ENCODE measurements around the gene RPP25L.

The RPP25L gene

DNA sequence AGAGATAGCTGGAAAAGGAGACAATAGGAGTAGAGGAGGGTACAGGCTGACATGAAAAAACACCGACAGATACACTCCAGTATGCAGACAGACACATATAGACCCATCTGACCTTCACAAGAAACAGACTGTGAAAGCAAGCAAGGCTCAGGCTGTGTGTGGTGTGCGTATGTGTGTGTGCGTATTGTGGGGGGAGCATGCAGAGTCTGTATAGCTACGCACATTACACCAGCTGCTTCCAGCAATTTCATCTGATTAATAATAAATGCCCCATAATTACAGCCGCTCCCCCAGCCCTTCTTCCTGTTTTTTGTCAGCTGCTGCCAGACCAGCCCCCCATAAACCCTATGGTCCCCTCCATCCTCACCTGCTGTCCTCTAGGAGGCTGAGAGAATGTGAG is 29.1 kb downstream of the RPP25L start:
- no peak for DNase-seq

GRCh38 chr9:34581318-34581717 is 30.6 kb downstream of the RPP25L start:
- DNase-seq = no peak

DNA sequence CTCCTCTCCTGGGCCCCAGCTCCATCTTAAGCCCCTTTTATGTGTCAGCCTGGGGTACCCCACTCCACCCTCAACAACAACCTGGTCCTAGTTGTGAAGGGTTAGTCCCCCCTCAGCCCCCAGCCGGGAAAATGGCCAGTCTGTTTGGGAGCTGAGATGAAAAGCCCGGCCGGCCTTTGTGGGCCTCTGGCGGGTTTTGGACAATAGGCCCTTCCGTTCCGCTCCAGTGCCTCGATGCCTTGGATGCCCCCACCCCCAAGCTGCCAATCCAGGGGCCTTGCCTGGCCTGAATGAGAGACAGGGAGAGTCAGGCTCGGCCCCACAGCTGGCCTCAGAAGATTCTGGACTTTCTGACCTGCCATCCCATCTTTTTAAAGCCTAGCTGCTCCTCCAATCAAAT is 31.5 kb downstream of the RPP25L start:
- DNase-seq = no peak

GRCh38 chr9:34579808-34580163 is 32.1 kb downstream of the RPP25L start:
- DNase-seq = no peak

GRCh38 chr9:34579104-34579807 is 32.6 kb downstream of the RPP25L start:
- no peak for DNase-seq

DNA sequence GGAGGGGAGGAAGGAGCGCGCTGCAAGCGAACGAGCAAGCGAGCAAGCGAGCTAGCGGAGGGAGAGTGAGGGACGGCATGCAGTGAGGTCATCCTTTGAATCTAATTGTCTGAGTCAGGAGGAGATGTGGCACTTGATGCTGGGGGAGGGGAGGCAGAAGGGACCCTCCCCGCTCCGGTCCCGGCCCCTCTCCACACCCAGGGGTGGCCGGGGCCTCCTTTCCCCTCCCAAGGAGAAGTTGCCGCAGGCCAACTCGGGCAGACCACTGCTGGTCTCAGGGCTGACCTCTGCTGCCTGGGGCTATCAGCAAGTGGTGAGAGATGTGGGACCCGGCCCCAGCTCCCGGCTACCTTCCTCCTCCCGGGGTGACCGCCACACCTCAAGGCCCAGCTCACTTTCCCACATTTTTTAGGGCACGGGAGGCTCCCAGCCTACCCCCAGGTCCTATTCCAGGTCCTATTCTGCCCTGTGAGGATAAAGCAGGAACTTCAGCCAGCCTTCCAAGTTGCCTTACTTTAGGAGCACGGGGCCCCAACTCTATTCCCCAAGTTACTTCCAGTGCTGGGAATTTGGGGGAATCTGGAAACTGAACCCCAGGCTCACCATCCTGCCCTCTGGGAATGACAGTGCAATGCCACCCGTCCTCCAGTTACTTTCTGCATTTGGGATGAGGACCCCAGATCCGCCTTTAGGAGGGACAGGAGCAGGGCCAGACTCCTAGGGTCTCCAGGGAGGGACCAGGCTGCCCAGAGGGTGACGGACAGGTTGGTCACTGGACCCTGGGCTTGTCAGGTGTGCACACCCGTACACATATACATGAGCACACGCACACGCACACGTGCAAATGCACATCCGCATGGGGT is 33.4 kb downstream of the RPP25L start:
- no peak for DNase-seq

DNA sequence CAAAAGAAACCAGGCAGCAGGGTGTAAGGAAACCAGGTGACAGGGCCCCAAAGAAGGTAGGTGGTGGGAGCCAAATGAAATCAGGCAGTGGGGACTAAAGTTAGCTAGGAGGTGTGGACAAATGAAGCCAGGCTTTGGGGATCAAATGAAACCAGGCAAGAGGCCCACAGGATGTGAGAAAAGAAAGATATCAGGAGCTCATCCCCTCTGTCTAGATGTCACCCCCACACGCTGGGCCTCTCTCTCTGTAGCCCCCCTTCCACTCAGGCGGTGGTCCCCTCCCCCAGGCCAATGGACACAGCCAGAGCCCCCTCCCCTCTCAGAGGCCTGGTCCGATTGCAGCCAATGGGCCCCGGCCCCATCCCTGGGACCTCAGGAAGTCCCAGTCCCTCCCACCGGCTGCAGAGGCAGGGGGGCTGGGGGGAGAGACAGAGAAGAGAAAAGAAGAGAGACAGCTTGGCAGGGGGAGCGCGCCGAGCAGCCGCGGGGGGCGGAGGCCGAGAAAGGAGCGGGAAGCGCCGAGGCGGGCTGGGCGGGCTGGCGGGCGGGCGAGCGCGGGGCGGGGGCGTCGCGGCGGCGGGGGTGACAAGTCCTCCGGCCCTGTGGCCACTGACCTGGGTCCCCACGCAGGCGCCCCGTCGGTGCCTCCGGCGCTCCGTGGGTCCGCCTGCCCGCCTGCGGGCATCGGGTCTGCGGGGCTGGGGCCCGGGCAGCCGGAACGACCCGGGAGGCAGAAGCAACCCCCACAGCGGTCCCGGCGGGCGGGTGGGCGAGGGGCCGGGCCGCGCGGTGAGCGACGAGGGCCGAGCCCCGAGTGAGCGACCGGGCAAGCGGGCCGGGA is 34.3 kb downstream of the RPP25L start:
- DNase-seq = no peak

DNA sequence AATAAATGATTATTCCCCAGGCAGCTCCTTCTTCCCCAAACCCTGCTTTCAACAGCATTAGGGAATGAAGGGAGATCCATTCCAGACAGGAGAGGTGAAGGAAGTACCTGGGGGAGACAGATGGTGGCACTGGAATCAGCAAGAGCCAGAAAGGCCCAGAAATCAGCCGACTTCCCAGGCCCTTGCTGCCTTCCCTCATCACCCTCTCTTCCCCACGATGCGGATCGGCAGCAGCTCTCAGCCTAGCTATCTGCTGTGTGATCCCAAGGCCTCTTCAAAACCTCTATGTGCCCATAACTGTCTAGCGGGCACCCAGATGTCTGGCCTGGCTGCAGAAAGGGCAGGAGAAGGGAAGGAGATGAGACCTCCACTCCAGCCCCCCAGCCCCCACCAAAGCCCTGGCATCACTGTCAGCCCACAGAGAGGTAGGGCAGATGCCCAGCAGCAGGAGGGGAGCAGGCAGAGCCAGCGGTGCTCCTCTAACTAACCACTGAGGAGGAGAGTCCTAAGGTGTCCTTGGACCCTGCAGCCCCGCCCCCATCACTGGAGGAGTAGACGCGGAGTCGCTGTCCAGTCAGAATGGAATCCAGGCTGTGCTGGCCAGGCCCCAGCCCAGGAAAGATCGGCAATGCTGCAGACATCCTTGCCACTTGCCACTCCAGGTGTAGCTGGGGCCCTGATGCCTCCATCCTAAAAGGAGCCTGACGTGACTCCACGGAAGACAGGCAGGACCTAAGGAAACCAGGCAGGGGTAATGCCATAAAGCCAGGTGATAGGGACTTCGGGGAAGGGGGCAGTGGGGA is 35.1 kb downstream of the RPP25L start:
- DNase-seq = no peak

GRCh38 chr9:34575862-34576596 is 35.9 kb downstream of the RPP25L start:
- DNase-seq = no peak

DNA sequence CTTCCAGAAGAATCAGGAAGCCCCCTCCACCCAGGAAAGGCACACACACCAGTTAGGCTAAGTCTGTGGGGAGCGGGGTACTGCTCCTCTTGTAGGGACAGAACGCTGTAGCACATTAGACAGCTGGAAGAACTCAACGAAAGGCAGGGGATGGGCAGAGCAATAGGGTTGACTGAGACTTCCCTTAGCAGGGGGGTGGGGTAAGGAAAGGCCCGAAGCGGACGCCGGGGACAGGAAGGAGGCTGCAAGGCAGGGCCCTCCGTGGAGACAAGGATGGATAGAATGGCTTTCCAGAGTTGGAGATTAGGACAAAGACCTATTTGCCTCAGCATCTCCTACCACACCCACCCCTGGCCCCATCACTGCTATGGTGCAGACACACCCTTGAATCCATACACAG is 36.7 kb downstream of the RPP25L start:
- no peak for DNase-seq

- DNase-seq = no peak
These were observed 37.3 kb downstream of the RPP25L start for GRCh38 chr9:34574571-34574970.

DNA sequence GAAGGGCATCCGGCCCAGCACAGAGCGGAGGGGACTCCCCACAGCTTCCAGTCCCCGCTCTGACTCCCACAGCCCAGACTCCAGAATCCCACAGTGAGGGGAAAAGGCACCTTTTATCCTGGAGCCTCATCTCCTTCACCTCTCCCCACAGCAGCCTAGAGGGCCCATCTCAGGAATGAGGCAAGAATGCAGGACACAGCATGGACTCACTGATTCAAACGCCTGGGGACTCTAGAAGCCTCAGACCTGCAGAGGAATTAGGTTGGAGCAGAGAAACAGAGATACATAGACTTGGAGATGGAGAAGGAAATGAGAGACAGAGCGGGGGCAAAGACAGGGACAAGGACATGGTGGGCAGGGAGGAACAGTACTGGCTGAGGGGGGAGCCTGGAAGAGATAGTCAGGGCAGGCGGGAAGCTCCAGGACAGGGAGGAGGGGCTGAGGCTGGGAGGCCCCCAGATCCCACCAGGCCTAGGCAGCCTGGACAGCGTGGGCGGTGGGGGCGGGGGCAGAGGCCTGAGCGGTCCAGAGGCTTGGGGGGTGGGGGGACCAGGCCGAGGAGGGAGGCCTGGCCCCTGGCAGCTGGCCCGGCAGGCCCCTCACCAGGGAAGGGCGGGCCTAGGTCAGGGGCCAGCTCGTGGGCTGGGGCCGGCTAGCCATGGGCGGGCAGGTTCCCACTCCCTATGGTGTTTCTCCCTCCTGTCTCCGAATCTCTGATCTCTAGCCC is 38.1 kb downstream of the RPP25L start:
- no peak for DNase-seq

GRCh38 chr9:34572628-34573027 is 39.3 kb downstream of the RPP25L start:
- DNase-seq = no peak

- no peak for DNase-seq
These were observed 39.8 kb downstream of the RPP25L start for GRCh38 chr9:34572092-34572491.

DNA sequence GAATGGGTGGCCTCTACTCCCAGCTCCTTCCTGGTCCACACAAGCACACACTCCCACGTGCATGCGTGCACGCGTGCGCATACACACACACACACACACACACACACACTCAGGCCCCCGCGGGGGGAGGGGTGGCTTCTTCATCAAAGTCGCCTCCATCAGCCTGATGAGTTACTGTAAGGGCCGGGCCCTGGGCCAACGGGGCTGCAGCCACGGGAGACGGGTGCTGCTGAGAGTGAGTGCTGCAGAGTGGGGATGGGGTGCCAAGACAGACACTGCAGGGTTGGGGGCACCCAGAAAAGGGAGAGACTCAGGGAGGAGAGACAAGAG is 40.5 kb downstream of the RPP25L start:
- no peak for DNase-seq

- no peak for DNase-seq
These were observed 41.0 kb downstream of the RPP25L start for GRCh38 chr9:34570809-34571480.

DNA sequence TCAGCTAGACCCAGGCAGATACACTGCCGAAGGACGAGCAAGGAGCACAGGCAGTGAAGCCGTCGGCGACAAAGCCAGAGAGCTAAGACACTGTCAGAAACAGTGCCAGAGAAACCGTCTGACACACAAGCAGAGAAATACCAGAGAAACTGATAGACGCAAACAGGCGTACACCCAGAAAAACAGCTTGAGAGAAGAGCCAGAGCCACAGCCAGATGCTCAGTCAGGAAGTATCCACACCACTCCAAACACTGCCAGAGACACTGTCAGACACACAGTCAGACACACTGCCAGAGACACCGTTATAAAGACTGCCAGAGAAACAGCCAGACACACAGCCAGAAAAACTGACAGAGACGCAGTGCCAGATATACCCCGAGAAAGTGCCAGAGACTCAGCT is 41.5 kb downstream of the RPP25L start:
- DNase-seq = no peak

- DNase-seq = no peak
These were observed 43.1 kb downstream of the RPP25L start for GRCh38 chr9:34568774-34569173.

- no peak for DNase-seq
These were observed 43.8 kb downstream of the RPP25L start for GRCh38 chr9:34568133-34568532.

DNA sequence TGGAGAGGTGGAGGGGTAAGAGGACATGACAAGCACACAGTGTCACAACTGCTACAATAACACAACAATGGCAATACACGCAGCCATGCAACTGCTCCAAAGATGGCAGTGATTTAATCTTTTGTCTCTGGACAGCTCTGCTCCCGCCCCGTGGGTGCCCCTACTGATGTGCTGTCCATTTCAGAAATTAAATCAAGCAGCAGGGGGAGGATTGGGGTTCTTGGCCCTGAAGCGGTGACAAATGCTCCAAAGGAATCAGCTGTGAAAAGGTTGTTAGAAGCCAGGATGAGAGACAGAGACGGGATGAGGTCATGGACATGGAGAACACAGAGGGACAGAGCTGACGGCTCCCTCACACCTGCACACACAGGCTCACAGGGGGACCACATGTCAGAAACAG is 44.9 kb downstream of the RPP25L start:
- no peak for DNase-seq

GRCh38 chr9:34566322-34566721 is 45.6 kb downstream of the RPP25L start:
- DNase-seq = no peak

Measured in effector CD4-positive, alpha-beta T cell (primary cell).